ENCODE data around the gene C8B. TPM values are rescaled to one million over a fixed set of nuclear protein-coding genes. Genes with fewer than 3 reads are reported as not detected.

C8B gene
- total and polyA plus RNA-seq, 2 of the 13 experiments (the other 11 are each of a cell fraction or from before 2014, with no cell fraction given), result 8.4 to 11.3 TPM

- Histone ChIP-seq H3K4me1 (ENCODE audit: insufficient read depth, low read length) (peaks cover 40% of the 10 kb centered on the region), H2AFZ (ENCODE audit: low read length) (no peak overlapping the region), H3K79me2 (ENCODE audit: insufficient read depth, low read length) (no peaks in the 10 kb centered on the region), H3K4me3 (replicated peaks in 1 of 3; ENCODE audit: insufficient read depth in 1 of 3, low read depth in 2 of 3, low read length in 3 of 3) (no peak overlapping the region), H4K20me1 (ENCODE audit: insufficient read depth, low read length) (no peaks in the 10 kb centered on the region), H3K27ac (ENCODE audit: extremely low read length, insufficient read depth, low read length) (no peak overlapping the region), H3K27me3 (ENCODE audit: control insufficient read depth in 1 of 2, insufficient read depth in 2 of 2, low read length in 2 of 2) (no peaks in the 10 kb centered on the region), H3K9me3 (ENCODE audit: low read length) (no peaks in the 10 kb centered on the region), H3K9ac (ENCODE audit: insufficient read depth, low read depth, low read length) (no peak overlapping the region), H3K36me3 (replicated peaks in 1 of 2; ENCODE audit: control insufficient read depth in 1 of 2, insufficient read depth in 2 of 2, low read length in 2 of 2) (no peaks in the 10 kb centered on the region), H3K4me2 (ENCODE audit: low read depth, low read length) (no peak overlapping the region)
- ATAC-seq (no peak), FAIRE-seq (no peak), DNase-seq (ENCODE audit: low spot score) (no peak)
- ChIA-PET POLR2A (no interaction called here), CTCF (ENCODE audit: low intra/inter-chr PET ratio, low total read pairs) (no interaction called here)
- 72% methylated on average over 1 of the region's 1 CpG for WGBS (ENCODE audit: low lambda C conversion rate)
- intact Hi-C loops (cut with micrococcal nuclease; ENCODE audit: unreplicated experiment), result no loop called here
- in situ Hi-C loops (cut with HindIII; ENCODE audit: extremely low pct_ligation_motif_present, low pct_unique_long_range_greater_than_20kb), result no loop called here
- TF ChIP-seq LBX2 (CRISPR knock-in tag; IDR thresholded peaks at IDR 0.05; ENCODE audit: borderline replicate concordance) (no peak), THAP7 (CRISPR knock-in tag; IDR thresholded peaks at IDR 0.05) (no peak), ZNF75D (CRISPR knock-in tag; IDR thresholded peaks at IDR 0.05; ENCODE audit: borderline replicate concordance) (no peak), TCF12 (IDR thresholded peaks at IDR 0.05) (no peak), TCF12 (CRISPR knock-in tag; IDR thresholded peaks at IDR 0.05) (no peak), BATF2 (CRISPR knock-in tag; IDR thresholded peaks at IDR 0.05) (no peak), ZBTB43 (CRISPR knock-in tag; conservative IDR thresholded peaks at IDR 0.05) (no peak), TCF7 (IDR thresholded peaks at IDR 0.05; ENCODE audit: low read depth) (no peak), GABPB1 (CRISPR knock-in tag; IDR thresholded peaks at IDR 0.05) (no peak), ZNF350 (CRISPR knock-in tag; IDR thresholded peaks at IDR 0.05; ENCODE audit: borderline replicate concordance, low read depth) (no peak), ZFP90 (CRISPR knock-in tag; IDR thresholded peaks at IDR 0.05; ENCODE audit: borderline replicate concordance) (no peak), ZNF24 (IDR thresholded peaks at IDR 0.05) (no peak), ZNF703 (CRISPR knock-in tag; IDR thresholded peaks at IDR 0.05; ENCODE audit: borderline replicate concordance) (no peak), ZFP82 (CRISPR knock-in tag; IDR thresholded peaks at IDR 0.05; ENCODE audit: borderline replicate concordance) (no peak), KAT2B (IDR thresholded peaks at IDR 0.05; ENCODE audit: borderline replicate concordance, low read depth, low read length) (no peak), KLF9 (CRISPR knock-in tag; IDR thresholded peaks at IDR 0.05; ENCODE audit: low read depth) (no peak), ZNF83 (CRISPR knock-in tag; IDR thresholded peaks at IDR 0.05; ENCODE audit: borderline replicate concordance) (no peak)
- TF ChIP-seq, protein P1, sequence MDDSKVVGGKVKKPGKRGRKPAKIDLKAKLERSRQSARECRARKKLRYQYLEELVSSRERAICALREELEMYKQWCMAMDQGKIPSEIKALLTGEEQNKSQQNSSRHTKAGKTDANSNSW (CRISPR knock-in tag; IDR thresholded peaks at IDR 0.05; ENCODE audit: borderline replicate concordance), result no peak
- TF ChIP-seq, protein P2, sequence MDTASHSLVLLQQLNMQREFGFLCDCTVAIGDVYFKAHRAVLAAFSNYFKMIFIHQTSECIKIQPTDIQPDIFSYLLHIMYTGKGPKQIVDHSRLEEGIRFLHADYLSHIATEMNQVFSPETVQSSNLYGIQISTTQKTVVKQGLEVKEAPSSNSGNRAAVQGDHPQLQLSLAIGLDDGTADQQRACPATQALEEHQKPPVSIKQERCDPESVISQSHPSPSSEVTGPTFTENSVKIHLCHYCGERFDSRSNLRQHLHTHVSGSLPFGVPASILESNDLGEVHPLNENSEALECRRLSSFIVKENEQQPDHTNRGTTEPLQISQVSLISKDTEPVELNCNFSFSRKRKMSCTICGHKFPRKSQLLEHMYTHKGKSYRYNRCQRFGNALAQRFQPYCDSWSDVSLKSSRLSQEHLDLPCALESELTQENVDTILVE (CRISPR knock-in tag; IDR thresholded peaks at IDR 0.05), result no peak
- BruUV-seq (replicated peaks), result no TSS peak
These were observed 7.2 kb upstream of the C8B start for GRCh38 chr1:56972976-56973375.

All from HepG2 (cell line).